Ramos (cell line): ENCODE data around the gene ZSWIM4.

Experiments
- in situ Hi-C: fragments of 300-500 bp; cut with MboI; formaldehyde crosslinking; loops from one replicate; pipeline ENCODE4 v1.14.3; 2022; ENCODE audit warnings: low sequenced_read_pairs; ENCODE audit not compliant: unreplicated experiment

The ZSWIM4 gene

GRCh38 chr19:13830741-13831536, 35.7 kb downstream of the ZSWIM4 start:
- in situ Hi-C loops = no loop called here

GRCh38 chr19:13831537-13832467, 36.6 kb downstream of the ZSWIM4 start:
- in situ Hi-C loops = no loop called here

DNA sequence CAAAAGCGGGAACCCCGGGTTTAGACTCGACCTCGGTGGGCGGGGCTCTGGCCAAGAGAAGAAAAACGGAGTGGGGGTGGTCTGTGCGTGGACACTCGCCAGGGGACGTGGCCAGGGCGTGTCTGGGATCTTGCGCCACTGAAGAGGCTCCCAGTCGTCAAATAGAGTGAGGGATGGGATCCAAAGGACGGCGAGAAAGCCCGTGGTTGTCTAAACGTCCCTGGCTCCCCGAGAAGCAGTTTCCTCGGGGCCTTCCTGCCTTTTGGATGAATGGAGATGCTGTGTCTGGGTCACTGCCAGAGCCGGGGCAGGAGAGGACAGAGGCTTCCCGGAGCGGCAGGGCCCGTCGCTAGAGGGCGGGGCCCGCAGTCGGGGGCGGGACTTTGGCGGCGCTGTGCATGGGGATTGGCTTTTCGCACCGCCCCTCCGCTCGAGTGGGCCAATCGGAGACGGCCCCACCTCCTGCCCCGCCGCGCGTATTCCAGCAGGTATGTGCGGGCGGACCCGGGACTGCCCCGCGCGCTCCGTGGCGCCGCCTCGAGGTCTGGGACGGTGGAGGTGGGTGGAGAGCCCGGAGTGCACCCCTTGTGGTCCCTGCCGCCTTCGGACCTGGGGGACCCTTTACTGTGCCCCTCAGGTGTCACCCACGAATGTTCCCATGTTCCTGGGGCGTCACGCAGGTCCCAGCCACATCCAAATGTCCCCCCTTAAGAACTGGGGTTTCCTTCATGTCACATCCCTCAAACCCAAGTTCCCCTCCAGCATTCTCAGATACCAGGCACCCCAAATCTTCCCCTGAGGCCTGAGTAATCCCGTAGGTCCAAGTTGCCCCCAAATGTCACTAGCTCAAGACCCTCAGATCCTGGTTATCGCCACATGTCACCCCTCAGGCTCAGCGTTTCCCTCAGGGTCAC, 38.3 kb downstream of the ZSWIM4 start:
- in situ Hi-C loops = no loop called here

GRCh38 chr19:13834244-13835069, 39.2 kb downstream of the ZSWIM4 start:
- in situ Hi-C loops = no loop called here

GRCh38 chr19:13835791-13836723, 40.8 kb downstream of the ZSWIM4 start:
- in situ Hi-C loops = no loop called here

DNA sequence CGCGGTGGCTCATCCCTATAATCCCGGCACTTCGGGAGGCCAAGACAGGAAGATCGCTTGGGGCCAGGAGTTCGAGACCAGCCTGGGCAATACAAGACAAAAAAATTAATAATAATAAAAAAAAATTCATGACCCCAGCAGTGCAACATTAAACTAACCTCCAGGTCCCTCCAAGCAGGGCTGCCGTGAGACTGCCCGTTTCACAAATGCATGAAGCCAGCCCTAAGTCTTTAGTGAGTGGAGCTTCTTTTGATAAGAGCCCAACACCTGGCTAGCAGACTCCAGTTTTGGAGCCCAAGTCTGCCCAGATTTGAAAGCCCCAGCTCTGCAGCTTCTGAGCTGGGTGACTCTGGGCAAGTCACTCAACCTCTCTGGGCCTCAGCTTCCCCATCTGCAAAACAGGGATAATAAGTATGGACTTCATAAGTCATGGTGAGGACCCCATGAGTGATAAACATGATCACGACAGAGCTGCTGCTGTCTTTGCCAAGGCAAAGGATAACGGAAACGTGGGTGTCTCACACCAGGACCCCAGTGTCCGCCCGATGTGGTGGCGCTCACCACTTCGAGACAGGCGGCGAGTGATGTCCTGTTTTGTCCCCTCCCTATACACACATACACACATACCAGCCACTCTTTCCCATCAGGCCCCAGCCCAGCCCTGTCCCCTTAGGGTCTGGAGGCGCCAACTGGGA, 43.3 kb downstream of the ZSWIM4 start:
- in situ Hi-C loops = no loop called here

GRCh38 chr19:13839130-13839937, 44.1 kb downstream of the ZSWIM4 start:
- in situ Hi-C loops = no loop called here

DNA sequence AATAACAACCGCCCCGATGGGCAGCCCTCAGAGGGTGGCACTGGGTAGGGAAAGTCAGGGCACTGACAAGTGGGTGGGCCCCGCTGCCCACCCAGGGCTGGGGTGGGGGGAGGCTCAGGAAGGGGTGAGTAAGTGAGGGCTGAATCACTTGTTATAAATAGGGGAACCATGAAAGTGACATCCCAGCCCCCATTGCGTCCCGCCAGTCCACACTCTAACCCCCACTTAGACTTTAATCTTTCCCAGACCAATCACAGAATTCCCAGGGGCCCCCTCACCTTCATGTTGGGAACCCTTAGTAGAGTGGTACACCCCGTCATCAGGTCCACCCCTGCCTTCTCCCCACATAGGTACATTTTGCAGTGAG, 44.7 kb downstream of the ZSWIM4 start:
- in situ Hi-C loops = no loop called here

DNA sequence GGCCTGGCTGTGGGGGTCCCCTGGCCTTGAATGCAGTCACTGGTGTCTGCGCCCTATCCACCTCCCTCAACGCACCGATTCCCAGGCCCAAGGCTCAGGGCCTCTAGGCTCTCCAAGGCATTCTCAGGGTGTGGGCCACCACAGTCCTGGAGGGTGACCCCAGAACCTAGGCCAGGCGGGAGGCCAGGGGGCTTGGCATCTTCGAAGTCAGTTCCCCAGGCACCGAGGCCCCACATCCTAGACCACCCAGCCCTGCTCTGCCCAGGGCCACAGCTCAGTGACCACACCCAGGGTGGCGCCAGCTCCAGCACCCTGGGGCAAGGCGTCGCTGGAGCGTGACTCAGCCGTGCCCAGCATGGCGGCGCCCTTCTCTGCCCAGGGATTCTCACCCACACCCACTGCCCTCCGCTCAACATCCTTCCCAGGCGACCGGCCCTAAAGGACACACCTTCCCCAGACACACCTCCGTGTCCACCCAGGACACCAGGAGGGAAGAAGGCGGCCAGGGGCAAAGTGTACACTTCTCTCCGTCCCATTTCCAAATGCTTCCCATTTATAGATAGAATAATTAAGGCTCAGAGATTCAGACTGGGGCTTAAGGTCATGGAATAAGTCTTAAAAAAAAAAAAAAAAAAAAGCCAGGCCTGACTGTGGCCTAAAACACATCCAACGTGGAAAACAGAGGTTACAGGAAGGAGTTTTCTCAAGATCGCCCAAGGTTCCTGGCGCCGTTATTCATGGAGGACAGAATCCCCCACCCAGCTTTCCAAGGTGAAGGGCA, 45.3 kb downstream of the ZSWIM4 start:
- in situ Hi-C loops = no loop called here

GRCh38 chr19:13841086-13841961, 46.1 kb downstream of the ZSWIM4 start:
- in situ Hi-C loops = no loop called here

- in situ Hi-C loops = no loop called here
Observed at GRCh38 chr19:13841962-13842290, 46.7 kb downstream of the ZSWIM4 start.

GRCh38 chr19:13842291-13843103, 47.3 kb downstream of the ZSWIM4 start:
- in situ Hi-C loops = no loop called here

DNA sequence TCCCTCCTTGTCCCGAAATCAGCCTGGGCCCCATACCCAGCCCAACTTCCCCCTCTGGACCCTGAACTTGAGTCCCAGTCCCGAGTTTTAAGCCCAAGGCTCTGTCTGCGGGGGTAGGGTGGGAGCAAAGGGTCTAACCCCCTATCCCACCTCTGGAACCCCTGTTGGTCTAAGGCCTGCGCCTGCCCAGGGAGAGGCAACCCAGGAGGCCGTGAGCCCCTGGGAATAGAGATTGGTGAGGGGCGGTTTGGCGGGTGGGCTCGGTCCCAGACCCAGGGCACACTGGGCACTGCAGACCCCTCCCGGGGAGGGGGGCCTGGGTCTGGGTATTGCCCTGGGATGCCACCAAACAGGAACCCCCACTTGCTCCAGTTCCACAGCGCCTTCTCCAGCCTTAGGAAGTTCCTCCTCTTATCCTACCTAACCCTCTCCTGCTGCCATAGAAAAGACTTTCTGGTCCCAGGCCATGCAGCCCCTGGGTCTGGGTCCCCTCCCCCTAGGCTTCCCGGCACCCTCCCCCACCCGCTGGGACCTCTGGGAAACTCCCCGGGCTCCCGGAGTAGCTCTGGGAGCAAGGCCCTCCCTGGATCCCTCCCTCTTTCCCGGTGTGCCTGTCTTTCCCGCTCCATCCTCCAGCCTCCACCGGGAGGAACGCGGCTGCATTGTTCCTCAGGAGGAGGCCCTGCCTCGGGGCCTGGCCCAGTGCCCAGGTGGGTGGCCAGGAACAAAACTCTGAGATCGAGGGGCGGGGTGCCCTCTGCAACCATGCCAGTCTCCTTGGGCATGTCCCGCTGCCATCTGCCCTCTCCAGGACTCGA, 48.1 kb downstream of the ZSWIM4 start:
- in situ Hi-C loops = no loop called here

GRCh38 chr19:13844130-13844631, 48.9 kb downstream of the ZSWIM4 start:
- in situ Hi-C loops = no loop called here
